ENCODE measurements around the gene PCSK2.

- TF ChIP-seq, protein P1, sequence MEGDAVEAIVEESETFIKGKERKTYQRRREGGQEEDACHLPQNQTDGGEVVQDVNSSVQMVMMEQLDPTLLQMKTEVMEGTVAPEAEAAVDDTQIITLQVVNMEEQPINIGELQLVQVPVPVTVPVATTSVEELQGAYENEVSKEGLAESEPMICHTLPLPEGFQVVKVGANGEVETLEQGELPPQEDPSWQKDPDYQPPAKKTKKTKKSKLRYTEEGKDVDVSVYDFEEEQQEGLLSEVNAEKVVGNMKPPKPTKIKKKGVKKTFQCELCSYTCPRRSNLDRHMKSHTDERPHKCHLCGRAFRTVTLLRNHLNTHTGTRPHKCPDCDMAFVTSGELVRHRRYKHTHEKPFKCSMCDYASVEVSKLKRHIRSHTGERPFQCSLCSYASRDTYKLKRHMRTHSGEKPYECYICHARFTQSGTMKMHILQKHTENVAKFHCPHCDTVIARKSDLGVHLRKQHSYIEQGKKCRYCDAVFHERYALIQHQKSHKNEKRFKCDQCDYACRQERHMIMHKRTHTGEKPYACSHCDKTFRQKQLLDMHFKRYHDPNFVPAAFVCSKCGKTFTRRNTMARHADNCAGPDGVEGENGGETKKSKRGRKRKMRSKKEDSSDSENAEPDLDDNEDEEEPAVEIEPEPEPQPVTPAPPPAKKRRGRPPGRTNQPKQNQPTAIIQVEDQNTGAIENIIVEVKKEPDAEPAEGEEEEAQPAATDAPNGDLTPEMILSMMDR (IDR thresholded peaks at IDR 0.05; ENCODE audit: extremely low read depth in 1 of 2, insufficient read depth in 1 of 2, low read depth in 1 of 2, low read length in 2 of 2): no peak
- TF ChIP-seq EZH2 (IDR thresholded peaks at IDR 0.05; ENCODE audit: borderline replicate concordance, low read depth, low read length, severe bottlenecking): no peak
- no peak for TF ChIP-seq POLR2A (IDR thresholded peaks at IDR 0.05; ENCODE audit: low read depth, low read length)
- no peak for TF ChIP-seq FOS (IDR thresholded peaks at IDR 0.05; ENCODE audit: borderline replicate concordance, insufficient read depth, low read length)
- no peak for TF ChIP-seq POLR2AphosphoS5 (IDR thresholded peaks at IDR 0.05; ENCODE audit: insufficient read depth, low read depth, low read length)
- no peak for TF ChIP-seq MAX (IDR thresholded peaks at IDR 0.05; ENCODE audit: insufficient read depth, insufficient read length)
- TF ChIP-seq JUN (IDR thresholded peaks at IDR 0.05; ENCODE audit: borderline replicate concordance, insufficient read depth, insufficient read length, low read depth): no peak
Observed at GRCh38 chr20:17223553-17223952, 3.3 kb upstream of the PCSK2 start.

All from endothelial cell of umbilical vein (primary cell).